Posterior vena cava (tissue), 2 donors: ENCODE results near the gene ADCY9. TPM values are rescaled to one million over a fixed set of nuclear protein-coding genes. Genes with fewer than 3 reads are reported as not detected.
A peak's percentile ranks its signal among the peaks of the same experiment; 100 is the strongest.
"Not testable (repeated sequence)": the region's sequence is repeated elsewhere in the genome, so short reads cannot be mapped to it uniquely, and the experiment has no call there.

Source experiments
- DNase-seq: peaks from one replicate; pipeline ENCODE4 v3.0.0-alpha.2; 2020; ENCODE audit warnings: low spot score
- intact Hi-C, 2 donors: fragments of 100-400 bp; cut with DNase I; formaldehyde crosslinking; loops; one replicate each; pipeline versions ENCODE4 v1.14.1 to v1.14.2; 2022 to 2023
- total RNA-seq, 2 donors: library from RNA; stranded (reverse); fragmentation: NEBNext Ultra II Directional; extraction: Animal tissue kit (Norgen Biotek cat#: 25700); gene quantifications; one replicate each; pipeline ENCODE4 v1.2.1, GENCODE V29; 2021
- donor health status: DM: yes; HTN: yes; CAD: no.
- donor health status: DM: yes; HTN: yes; CAD: no.

Gene ADCY9
- total RNA-seq, 2 donors from 2014 or later = 20.8 to 20.9 TPM

DNA sequence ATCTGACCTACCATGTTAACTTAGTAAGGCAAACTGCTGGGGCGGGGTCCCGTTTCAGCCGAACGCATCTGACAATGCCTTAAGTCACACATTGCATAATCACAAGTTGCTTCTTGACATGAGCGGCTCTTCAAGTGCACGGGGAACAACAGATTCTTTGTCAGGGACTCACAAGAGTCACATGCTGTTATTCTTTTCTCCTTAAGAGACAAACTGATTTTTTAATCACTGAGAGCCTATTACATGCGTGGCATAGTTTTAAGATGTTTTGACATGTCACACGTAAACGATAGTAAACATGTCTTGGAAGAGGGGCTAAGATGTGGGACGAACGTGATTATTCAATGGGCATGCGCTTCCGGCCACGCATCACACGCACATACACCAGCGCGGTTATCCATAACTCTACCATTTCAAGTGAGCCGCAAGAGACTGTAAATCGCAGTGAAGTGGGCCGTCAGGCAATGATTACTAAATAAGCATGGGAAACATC, 63.4 kb downstream of the ADCY9 start:
- DNase-seq = no peak
- intact Hi-C loops = loop anchor here in 1 of 2 donors (2.0 kb wide), 1 partner anchor 78 kb away; no protein-coding TSS in a partner anchor

- DNase-seq = no peak
- intact Hi-C loops = loop anchor here in 1 of 2 donors (2.0 kb wide), 1 partner anchor 79 kb away; no protein-coding TSS in a partner anchor
Measured at GRCh38 chr16:4052096-4052495, 64.1 kb downstream of the ADCY9 start.

GRCh38 chr16:4051591-4051990, 64.7 kb downstream of the ADCY9 start:
- no peak for DNase-seq
- intact Hi-C loops = no loop called here

DNA sequence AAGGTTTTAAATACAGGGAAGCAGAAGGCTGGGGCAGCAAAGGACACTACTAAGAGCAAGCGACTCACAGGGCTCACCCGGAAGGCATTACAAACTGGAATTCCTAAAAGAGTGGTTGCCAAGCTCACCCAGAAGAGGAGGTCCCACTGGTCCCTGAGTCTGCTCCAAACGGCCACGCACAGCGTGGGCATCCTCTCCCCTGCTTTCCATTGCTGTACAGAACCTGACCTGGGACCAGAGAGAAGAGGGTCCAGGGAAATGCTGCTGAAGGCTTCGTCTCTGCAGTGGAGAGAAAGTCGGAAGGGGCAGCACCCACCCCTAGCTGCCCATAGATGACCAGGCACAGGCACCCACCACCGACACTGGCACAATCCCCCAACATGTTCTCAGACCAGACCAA, 67.2 kb downstream of the ADCY9 start:
- DNase-seq = no peak
- intact Hi-C loops = no loop called here

- DNase-seq = no peak
- intact Hi-C loops = no loop called here
Measured at GRCh38 chr16:4048481-4048880, 67.8 kb downstream of the ADCY9 start.

GRCh38 chr16:4046221-4046620, 70.0 kb downstream of the ADCY9 start:
- DNase-seq = no peak

GRCh38 chr16:4045561-4045960, 70.7 kb downstream of the ADCY9 start:
- intact Hi-C loops, DNase-seq: not testable (repeated sequence)

More at GRCh38 chr16:4046221-4046620, 70.0 kb downstream of the ADCY9 start:
- intact Hi-C loops = no loop called here

- intact Hi-C loops = no loop called here
- no peak for DNase-seq
Measured at GRCh38 chr16:4042581-4042980, 73.7 kb downstream of the ADCY9 start.

DNA sequence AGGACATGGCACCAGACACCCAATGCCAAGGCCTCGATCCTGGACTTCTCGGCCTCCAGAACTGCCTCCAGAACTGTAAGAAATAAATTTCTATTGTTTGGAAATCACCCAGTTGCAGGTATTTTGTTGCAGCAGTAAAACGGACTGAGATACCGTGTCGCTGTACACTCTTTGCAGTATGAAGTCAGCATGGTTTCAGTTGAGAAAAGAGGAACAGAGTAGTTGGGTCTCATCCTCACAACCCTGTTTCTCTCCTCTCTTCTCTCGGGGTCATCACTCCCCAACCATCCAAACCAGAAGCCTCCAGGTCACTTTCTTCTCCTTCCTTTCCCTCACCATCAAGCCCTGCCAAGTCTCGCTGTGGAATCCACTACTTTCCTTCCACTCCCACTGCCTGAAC, 77.8 kb downstream of the ADCY9 start:
- DNase-seq = peak; percentile 3
- intact Hi-C loops = no loop called here

- DNase-seq = peak; percentile 1
- intact Hi-C loops = not testable (repeated sequence)
Measured at GRCh38 chr16:4036952-4037351, 79.3 kb downstream of the ADCY9 start.

GRCh38 chr16:4034963-4035362, 81.3 kb downstream of the ADCY9 start:
- intact Hi-C loops = no loop called here
- no peak for DNase-seq

DNA sequence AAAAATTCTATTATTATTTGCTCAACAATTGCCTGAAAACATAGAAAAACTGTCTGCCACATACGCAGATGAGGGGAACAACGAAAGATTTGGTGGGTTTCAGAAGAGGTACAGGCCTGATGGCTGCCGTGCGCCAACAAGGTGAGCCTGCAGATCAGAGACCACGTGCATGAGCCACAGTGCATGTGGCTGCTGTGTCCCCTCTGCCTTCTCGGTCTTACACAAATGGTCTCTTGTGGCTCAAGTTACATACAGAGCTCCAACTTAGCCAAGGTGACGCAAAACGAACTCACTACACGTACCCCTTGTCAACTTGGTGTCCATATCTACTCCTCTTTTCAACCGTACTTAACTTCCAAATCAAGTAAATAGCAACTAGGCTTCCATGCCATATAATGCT, 82.3 kb downstream of the ADCY9 start:
- intact Hi-C loops = no loop called here
- DNase-seq = peak; percentile 11

GRCh38 chr16:4032768-4033167, 83.5 kb downstream of the ADCY9 start:
- intact Hi-C loops = no loop called here
- DNase-seq = peak; percentile 86

- intact Hi-C loops = no loop called here
- no peak for DNase-seq
Measured at GRCh38 chr16:4028144-4028543, 88.1 kb downstream of the ADCY9 start.

- DNase-seq = peak; percentile 5
- intact Hi-C loops = loop anchor here in 1 of 2 donors (2.0 kb wide), 1 partner anchor 28 kb away; no protein-coding TSS in a partner anchor
Measured at GRCh38 chr16:4026854-4027253, 89.4 kb downstream of the ADCY9 start.

DNA sequence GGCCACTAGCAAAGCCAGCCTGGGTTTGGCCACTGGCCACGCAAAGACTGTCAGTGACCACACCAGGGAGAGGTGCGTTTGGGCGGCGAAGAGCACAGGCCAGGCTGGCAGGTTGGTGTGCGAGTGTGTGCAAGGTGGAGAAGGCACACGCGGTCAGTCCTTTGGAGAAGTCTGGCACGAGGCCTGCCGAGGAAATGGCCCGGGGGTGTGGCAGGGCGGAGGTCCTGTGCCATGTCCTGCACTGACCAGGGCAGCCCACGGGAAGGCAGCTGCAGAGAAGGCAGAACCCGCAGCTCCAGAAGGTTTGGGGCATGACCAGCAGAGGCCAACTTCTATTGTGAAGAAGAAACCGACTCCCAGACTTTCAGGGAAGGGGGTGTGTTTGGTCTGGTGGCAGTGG, 90.8 kb downstream of the ADCY9 start:
- DNase-seq = no peak
- intact Hi-C loops = no loop called here

- DNase-seq = no peak
Measured at GRCh38 chr16:4021916-4022315, 94.3 kb downstream of the ADCY9 start.

GRCh38 chr16:4021070-4021779, 95.0 kb downstream of the ADCY9 start:
- intact Hi-C loops = no loop called here
- DNase-seq = no peak

More at GRCh38 chr16:4021916-4022315, 94.3 kb downstream of the ADCY9 start:
- intact Hi-C loops = no loop called here

- no peak for DNase-seq
Measured at GRCh38 chr16:4019371-4019791, 96.9 kb downstream of the ADCY9 start.

GRCh38 chr16:4018391-4018790, 97.9 kb downstream of the ADCY9 start:
- intact Hi-C loops = no loop called here
- DNase-seq = no peak

More at GRCh38 chr16:4019371-4019791, 96.9 kb downstream of the ADCY9 start:
- intact Hi-C loops = no loop called here

- DNase-seq = no peak
- intact Hi-C loops = no loop called here
Measured at GRCh38 chr16:4017807-4018206, 98.4 kb downstream of the ADCY9 start.
